ENCODE measurements around the gene ZFP92.
A peak's percentile ranks its signal among the peaks of the same experiment; 100 is the strongest.
"Not testable (repeated sequence)": the region's sequence is repeated elsewhere in the genome, so short reads cannot be mapped to it uniquely, and the experiment has no call there.

Gene ZFP92, protein sequence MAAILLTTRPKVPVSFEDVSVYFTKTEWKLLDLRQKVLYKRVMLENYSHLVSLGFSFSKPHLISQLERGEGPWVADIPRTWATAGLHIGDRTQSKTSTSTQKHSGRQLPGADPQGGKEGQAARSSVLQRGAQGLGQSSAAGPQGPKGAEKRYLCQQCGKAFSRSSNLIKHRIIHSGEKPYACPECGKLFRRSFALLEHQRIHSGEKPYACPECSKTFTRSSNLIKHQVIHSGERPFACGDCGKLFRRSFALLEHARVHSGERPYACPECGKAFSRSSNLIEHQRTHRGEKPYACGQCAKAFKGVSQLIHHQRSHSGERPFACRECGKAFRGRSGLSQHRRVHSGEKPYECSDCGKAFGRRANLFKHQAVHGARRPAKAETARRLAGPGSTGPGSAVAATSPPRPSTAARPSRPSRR

DNA sequence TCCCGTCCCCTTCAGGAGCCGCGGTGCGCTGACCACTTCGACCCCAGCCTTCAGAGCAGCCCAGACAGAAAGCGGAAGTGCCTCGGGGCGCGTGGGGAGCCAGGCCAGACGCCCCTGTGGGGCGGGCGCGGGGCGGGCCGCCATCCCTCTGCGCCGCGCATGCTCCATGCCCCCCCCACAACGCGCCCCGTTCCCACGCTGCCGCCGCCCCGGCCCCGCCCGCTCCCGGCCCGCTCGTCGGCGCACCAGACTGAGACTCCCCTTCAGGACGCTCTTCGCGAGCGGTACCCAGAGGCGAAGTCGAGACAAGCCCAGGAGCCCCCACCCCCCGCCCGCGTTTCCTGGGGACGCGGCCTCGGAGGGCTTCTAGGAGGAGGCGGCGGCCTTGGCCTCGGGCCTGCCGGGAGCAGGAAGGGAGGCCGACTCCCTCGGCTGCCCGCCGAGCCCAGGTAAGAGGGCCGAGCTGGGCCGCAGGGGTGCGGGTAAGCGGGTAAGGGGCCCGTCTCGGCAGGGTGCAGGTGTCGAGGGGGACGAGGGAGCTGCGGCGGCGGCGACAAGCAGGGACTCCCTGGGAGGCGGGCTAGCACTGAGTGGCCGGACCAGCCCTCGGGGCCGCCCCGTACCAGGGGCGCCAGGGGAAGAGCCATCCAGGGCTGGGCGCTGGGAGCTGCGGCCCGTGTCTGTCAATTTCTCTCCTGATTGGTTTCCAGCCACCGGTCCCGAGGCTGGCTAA, at the start of gene ZFP92:
TSS of gene ZFP92 (plus strand) at position 218 of the 733 bp plus-strand sequence. CDS start 6,851 bp downstream, outside the sequence.
- DNase-seq (ENCODE audit: low read depth): no peak

DNA sequence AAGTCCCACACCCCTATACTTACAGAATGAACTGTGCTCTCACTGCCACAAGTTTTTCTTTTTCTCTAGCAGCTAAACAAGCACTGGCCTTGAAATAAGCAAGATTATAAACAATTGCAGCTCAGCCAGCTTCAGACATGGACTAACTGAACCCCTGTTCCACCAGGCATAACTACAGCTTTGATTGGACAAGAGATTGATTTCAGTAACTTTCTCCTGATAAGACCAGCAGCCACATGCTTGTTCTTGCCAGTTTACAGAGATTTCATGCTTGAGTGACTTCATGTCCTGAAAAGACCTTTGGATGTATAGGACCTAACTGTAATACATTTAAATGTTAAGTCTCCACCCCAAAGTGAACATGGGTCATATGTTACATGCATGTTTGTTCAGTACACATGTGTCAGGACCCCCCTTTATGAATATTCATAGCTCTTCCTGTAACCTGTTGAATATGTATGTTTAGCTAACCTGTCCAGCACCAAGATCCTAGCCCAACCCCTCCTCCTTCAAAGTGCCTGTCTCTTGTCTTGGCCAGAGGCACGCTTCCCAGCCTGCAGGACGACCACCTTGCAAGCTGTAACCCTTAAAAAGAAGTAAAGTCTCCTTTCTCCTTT, 49.4 kb upstream of the ZFP92 start:
- DNase-seq (ENCODE audit: low read depth): no peak

DNA sequence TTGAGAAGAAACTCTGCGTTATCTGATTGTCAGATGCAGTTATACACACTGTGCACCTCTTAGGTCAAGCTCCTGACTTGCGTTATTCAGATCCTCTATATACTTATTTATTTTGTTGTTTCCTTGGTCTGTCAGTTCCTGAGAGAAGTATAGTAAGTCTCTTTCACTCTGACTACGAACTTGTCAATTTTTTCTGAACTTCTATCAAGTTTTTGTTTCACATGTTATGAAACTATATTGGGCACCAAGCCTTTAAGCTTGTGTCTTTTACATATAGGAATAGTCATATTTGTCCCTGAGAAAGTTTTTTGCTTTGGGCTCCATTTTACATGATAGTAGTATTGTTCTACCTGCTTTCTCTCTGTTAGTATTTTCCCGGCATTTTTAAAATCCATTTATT, 45.6 kb upstream of the ZFP92 start:
- DNase-seq (ENCODE audit: low read depth): no peak

DNA sequence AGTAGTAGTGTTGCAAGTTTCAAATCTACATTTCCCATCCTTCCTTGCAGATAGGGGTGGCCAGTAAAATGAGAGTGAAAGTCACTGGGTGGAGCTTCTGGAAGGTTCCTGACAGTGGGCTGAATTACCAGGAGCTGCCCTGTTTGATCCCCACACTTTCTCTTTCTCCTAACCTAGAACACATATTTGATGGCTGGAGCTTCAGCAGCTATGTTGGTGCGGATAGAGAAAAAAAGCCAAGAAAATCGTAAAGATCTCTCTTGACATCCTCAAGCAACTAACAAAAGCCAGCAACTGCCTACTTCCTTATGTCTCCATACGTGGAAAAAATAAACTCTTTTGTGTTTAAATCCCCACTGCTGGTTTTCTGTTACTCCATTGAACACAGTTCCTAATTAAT, 45.2 kb upstream of the ZFP92 start:
- DNase-seq (ENCODE audit: low read depth): no peak

DNA sequence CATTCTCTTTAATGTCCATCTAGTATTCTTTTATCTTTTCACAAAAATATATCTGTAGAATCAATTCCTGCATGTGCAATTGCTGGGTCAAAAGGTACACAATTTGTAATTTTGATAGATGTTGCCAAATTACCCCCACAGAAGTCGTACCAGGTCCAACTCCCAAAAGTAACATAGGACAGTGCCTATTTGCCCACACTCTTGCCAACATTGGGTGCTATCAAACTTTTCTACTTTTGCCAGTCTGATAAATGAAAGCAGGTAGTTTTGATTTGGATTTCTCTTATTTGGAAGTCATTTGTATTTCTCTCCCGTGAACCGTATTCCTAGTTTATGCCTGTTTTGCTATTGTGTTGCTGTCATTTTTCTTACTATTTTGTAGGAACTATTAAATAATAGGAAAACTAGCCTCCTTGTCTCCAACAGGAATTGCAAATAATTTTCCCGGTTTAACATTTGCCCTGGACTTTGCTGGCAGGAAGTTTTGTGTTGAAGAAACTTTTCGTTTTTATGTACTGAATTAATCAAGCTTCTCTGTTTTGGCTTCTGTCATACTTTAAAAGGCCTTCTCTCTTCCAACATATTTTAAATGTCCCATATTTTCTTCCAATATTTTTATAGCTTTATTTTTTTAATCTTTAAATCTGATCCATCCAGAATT, 44.3 kb upstream of the ZFP92 start:
- no peak for DNase-seq (ENCODE audit: low read depth)

DNA sequence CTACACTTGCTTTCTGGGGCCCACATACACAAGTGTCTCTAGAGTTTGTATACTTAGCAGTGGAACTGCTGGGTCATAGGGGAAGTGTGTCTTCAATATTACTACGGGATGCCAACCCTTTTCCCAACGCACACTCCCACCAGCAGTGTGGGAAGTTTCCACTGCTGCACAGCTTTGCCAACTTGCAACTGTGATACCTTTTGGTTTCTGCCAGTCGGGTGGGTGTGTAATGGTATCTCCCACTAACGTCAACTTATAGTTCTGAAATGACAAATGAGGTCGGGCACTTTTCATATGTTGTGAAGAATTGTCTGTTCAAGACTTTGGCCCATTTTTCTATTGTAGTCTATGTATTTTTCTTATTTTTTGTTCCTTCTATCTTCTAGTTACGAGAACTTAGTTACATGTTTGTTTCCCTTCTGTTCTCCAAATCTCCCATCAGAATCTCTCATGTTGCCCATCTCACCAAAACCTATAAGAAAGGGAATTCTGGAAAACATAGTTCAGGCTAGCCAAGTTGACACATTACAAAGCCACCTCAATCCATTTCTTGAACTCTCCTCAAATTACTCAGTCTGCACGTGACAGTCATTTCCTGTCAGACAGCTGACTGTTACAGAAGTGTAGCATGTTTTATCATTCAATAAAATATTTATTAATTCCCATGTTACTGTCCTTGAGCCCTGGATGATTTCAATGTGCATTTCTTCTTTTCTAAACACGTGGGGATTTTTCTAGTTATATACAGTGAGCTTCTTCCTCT, 40.8 kb upstream of the ZFP92 start:
- no peak for DNase-seq (ENCODE audit: low read depth)

DNA sequence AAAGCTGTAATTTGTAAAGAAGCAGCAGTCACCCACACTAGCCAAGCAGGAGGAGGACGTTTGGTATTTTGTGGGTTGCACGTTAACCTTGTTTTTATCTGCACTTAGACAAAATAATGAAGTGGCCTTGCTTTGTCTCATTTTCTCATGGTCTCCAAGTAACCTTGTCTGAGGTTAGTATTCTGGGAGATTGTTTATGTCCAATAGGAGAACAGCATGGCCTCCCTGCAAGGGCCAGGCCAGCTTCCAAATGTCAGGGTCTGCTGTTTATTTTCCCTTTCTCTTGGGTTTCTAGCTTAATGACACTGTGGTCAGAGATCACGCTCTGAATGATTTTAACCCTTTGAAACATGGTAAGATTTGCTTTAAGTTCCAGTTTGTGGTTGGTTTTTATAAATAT, 40.0 kb upstream of the ZFP92 start:
- DNase-seq (ENCODE audit: low read depth): no peak

DNA sequence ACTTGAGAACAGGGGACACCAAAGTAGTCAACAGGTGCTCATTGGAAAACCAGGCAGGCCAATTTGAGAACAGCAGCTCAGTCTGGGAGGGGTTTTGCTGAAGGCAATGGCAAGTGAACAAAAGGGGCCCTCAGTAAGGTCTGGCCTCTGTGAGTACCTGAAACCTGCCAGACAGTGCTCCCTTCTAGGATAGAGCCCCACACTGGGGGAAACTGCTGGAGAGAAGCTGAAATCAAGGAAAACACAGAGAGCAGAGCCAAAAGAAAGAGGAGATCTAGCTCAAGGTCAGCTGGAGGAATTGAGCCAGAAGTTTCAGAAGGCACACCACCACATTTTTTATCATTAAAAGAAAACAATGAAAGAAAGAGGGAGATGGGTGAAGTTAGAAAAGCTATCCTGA, 38.3 kb upstream of the ZFP92 start:
- no peak for DNase-seq (ENCODE audit: low read depth)

DNA sequence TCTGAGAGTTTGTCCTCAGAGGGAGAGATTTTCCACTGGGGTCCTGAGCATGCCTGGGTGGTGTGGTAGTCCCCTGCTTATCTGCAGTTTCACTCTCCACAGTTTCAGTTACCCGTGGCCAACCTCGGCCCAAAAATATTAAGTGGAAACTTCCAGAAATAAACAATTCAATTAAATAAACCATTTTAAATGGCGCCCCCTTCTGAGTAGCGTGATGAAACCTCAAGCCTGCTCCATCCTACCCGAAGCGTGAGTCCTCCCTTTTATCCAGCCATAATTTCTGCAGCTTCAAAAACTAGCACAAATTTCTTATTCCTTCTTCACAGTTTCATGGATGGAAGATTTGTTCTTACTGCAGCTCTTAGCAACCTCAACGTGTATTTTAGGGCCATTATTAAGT, 36.8 kb upstream of the ZFP92 start:
- no peak for DNase-seq (ENCODE audit: low read depth)

DNA sequence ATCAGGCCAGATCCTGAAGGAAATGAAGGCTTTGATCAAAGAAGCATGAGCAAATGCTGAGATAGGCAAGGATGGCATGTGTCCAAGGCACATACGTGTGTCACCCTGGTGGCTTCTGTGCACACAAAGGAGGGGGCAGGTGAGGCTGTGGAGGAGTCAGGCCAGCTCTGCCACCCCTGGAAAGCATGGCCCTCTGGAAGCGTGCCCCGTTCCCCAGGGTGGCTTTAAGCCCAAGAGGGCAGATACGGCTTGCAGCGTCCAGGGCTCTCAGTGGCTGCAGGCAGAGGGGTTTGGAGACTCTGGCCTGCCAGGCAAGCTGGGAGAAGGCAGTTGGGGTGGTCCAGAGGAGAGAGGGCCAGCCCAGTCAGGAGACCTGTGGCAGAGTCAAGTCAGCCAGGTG, 35.7 kb upstream of the ZFP92 start:
- DNase-seq (ENCODE audit: low read depth): no peak

DNA sequence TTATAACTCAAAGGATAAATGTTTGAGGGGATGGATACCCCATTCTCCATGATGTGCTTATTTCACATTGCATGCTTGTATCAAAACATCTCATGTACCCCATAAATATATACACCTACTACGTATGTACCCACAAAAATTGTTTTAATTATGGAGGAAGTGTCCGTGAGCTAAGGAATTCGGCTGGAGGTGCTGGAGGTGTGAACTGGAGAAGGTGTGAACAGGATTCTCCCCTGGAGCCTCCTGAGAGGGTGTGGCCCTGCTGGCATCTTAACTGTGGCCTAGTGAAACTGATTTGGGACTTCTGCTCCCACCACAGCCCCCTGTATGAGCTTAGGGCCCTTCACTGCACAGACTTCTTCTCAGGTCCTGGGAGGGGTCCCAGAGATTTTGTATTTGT, 33.5 kb upstream of the ZFP92 start:
- no peak for DNase-seq (ENCODE audit: low read depth)

DNA sequence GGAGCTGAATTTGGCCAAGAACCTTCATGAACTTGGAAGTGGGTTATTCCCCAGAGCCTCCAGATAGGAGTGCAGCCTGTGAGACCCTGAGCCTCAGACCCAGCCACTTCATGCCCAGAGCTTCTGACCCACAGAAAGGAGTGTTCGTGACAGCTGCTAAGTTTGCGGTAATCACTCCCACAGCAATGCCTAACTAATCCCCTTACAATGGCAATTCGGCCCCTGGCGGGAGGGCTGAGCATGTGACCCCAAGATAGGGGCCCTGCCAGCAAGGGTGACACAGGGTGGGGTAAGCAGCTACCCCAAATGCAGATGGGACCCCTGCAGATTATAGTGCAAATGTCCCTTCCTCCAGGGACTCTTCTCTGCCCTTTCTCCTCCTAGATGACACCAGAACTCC, 32.7 kb upstream of the ZFP92 start:
- DNase-seq (ENCODE audit: low read depth): no peak

DNA sequence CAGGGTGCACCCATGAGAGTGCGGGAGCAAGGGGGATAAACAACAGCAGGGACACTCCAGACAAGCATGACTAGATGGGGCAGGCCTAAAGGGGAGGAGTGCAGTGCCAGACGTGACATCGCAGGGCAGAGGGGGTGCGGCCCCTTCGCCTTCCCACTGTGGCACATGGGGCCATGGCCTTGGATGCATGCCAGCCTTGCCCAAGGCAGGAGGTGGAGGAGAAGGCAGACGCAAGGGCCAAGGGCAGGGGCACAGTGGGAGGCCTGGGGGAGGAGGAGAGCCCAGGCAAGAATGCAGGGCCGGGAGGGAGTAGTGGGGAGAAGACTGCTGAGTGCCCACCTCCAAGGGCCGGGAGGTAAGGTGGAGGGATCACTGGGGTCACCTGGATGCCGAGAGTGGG, 31.8 kb upstream of the ZFP92 start:
- DNase-seq (ENCODE audit: low read depth): no peak

DNA sequence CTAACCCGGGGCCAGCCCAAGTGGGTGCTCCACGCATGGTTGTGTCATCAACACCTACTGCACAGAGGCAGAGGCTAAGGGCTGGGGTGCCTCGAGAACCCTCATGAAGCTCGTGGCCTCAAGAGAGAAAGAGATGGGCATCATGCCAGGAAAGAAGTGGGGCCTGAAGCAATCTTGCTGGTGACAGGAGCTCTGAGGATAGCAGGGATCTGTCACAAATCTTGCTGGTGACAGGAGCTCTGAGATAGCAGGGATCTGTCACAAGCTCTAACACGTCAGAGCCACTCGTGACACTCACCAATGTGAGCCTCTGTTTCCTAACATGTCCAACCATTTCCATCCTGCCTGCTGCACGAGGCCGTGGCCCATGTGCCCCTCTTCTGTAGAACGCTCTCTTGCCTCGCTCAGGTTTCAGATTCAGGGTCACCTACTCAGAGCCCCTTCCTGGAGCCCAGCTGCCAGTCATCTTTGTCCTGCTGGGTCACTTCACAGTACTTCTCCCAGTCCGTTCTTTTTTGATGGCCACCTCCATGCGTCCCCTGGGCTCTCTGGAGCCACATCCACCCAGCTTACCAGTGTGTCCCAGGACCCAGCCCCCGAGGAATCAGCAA, 31.2 kb upstream of the ZFP92 start:
- no peak for DNase-seq (ENCODE audit: low read depth)

DNA sequence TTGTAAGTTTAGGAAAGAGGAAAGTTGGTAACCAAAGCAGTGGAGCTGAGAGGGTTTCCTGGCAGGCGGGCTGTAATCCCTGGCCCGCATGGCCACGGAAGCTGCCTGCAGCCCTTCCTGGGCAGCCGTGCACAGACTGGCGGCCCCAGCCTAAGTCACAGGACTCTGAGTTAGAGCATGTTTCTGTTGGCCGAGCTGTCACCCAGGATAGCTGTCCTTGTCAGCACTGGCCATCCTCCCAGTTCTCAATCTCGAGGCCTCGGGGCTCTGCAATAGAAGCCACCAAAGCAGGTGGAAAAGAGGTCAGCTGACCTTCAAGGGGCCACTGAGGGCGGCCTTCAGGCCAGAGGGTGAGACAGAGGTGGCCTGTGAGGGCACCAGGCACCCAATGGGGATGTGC, 30.6 kb upstream of the ZFP92 start:
- no peak for DNase-seq (ENCODE audit: low read depth)

DNA sequence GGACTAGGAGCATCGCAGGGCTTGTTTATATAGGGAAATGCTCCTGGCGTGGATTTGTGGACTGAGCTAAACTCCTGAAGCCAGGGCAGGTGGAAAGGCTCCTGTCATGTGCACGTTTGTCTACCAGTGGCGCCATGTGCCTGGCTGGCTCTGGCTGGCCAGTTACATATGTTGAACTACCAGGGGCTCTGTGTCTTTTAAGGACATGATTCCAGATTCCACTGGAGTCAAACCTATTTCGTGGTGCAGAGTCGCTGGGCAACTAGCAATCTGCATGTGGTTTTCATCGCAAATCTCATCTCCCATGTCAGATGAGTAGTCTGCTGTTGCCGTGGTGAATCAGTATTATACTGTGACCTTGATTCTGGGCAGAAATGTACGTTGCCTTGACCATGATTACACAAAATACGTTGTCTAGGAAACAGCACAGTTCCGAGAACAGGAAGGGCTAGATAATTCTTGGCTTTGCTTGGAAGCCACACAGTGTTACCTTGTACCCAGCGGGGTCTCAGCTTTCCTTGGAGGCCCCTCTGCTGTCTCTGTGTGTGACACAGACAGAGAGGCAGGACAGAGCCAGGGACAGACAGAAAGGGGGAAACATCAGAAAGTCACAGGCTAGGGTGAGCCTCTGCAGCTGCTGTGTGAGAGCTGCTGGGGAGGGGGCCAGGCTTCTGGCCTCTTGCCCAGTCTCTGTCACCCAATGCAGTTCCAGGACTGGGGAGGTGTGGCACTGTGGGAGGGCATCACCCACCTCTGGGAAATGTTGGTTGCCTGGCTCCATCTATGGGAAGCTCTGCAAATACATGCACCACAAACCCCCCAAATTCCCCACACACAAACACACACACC, 29.4 kb upstream of the ZFP92 start:
- peak; percentile 58 for DNase-seq (ENCODE audit: low read depth)

DNA sequence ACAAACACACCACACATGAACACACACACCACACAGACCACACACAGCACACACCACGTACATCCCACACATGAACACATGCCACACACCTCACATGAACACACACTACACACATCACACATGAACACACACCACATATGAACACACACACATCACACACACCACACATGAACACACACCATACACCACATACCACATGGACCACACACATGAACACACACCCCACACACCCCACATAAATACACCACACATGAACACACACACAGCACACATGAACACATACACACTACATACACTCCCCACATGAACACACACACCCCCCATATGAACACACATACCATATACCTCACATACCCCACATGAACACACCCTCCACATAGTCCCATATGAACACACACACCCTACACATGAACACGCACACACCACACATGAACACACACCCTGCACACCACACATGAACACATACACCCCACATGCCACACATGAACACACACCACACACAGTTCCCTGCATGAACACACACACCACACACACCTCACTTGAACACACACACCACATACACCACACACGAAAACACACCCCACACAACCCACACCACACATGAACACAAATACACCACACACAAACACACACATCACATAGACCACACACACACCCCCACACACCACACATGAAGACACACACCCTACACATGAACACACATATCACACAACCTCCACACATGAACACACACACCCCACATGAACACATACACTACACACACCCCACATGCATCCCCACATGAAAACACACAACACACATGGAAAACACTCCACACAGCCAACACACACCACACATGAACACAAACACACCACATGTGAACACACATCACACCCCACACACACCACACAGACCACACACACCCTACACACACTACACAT, 28.4 kb upstream of the ZFP92 start:
- no peak for DNase-seq (ENCODE audit: low read depth)

DNA sequence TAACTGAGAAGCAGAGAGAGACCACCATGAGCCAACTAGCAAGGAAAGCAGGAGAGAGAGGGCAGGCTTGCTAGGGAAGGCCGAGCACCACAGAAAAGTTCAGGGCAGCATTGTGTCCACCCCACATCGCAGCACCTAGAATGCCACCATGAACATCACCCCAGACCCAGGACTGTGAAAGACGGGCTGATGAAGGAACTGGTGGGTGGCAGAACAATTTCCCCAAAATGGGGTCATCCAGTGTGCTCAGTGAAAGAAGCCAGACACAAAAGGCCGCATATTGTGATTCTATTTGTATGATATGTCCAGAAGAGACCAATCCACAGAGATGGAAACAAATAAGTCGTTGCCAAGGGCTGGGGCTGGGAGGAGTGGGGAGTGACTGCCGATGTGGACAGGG, 26.9 kb upstream of the ZFP92 start:
- no peak for DNase-seq (ENCODE audit: low read depth)

DNA sequence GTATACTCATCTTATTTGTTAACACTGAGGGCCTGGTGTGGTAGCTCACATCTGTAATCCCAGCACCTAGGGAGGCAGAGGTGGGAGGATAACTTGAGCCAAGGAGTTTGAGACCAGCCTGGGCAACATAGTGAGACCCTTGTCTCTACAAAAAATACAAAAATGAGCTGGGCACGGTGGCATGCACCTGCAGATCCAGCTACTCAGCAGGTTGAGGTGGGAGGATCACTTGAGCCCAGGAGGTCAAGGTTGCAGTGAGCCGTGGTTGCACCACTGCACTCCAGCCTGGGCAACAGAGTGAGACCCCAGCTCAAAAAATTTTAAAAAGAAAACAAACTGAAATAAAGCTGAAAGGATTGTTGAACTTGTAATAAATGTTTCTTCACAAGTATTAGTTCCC, 26.3 kb upstream of the ZFP92 start:
- DNase-seq (ENCODE audit: low read depth): not testable (repeated sequence)

Data from non-pigmented ciliary epithelial cell (primary cell).